GM19397 (cell line): ENCODE results near the gene MID1.

Source experiments
- ATAC-seq: cut with Tn5 transposase; IDR thresholded peaks from one replicate; pipeline ENCODE4 v1.9.1; 2021; ENCODE audit warnings: mild to moderate bottlenecking, moderate library complexity; ENCODE audit not compliant: unreplicated experiment

Gene MID1

GRCh38 chrX:10620121-10620699, at the start of gene MID1:
MID1 (minus strand) TSS chrX:10620585; CDS start chrX:10567547, 53,038 bp downstream.
- no peak for ATAC-seq

- no peak for ATAC-seq
Observed at GRCh38 chrX:10667143-10667542, 46.8 kb upstream of the MID1 start.

- no peak for ATAC-seq
Observed at GRCh38 chrX:10666102-10666501, 45.7 kb upstream of the MID1 start.

GRCh38 chrX:10665681-10666080, 45.3 kb upstream of the MID1 start:
- ATAC-seq: no peak

GRCh38 chrX:10660171-10660570, 39.8 kb upstream of the MID1 start:
- ATAC-seq: no peak

GRCh38 chrX:10656214-10656613, 35.8 kb upstream of the MID1 start:
- ATAC-seq: no peak

GRCh38 chrX:10654960-10655359, 34.6 kb upstream of the MID1 start:
- ATAC-seq: no peak

GRCh38 chrX:10653302-10653701, 32.9 kb upstream of the MID1 start:
- ATAC-seq: no peak

- ATAC-seq: no peak
Observed at GRCh38 chrX:10649265-10649664, 28.9 kb upstream of the MID1 start.

GRCh38 chrX:10648614-10649013, 28.2 kb upstream of the MID1 start:
- no peak for ATAC-seq

GRCh38 chrX:10636851-10637250, 16.5 kb upstream of the MID1 start:
- no peak for ATAC-seq

GRCh38 chrX:10636337-10636736, 16.0 kb upstream of the MID1 start:
- ATAC-seq: no peak

GRCh38 chrX:10634392-10635161, 14.2 kb upstream of the MID1 start:
- ATAC-seq: no peak

- no peak for ATAC-seq
Observed at GRCh38 chrX:10633722-10634121, 13.3 kb upstream of the MID1 start.

- no peak for ATAC-seq
Observed at GRCh38 chrX:10631416-10632145, 11.2 kb upstream of the MID1 start.

GRCh38 chrX:10630320-10630719, 9.9 kb upstream of the MID1 start:
- no peak for ATAC-seq

- no peak for ATAC-seq
Observed at GRCh38 chrX:10629905-10630304, 9.5 kb upstream of the MID1 start.

GRCh38 chrX:10628906-10629305, 8.5 kb upstream of the MID1 start:
- no peak for ATAC-seq

- ATAC-seq: no peak
Observed at GRCh38 chrX:10622197-10622596, 1.8 kb upstream of the MID1 start.

GRCh38 chrX:10619425-10620046, 849 bp downstream of the MID1 start:
- ATAC-seq: no peak

GRCh38 chrX:10618961-10619360, 1.4 kb downstream of the MID1 start:
- no peak for ATAC-seq

GRCh38 chrX:10617999-10618351, 2.4 kb downstream of the MID1 start:
- ATAC-seq: no peak
